Measurements from ENCODE around the gene RHOF. TPM values are rescaled to one million over a fixed set of nuclear protein-coding genes. Genes with fewer than 3 reads are reported as not detected.

The RHOF gene
- total and polyA plus RNA-seq, 2 of the 13 experiments (the other 11 are each of a cell fraction or from before 2014, with no cell fraction given), result 14.6 to 32.2 TPM

DNA sequence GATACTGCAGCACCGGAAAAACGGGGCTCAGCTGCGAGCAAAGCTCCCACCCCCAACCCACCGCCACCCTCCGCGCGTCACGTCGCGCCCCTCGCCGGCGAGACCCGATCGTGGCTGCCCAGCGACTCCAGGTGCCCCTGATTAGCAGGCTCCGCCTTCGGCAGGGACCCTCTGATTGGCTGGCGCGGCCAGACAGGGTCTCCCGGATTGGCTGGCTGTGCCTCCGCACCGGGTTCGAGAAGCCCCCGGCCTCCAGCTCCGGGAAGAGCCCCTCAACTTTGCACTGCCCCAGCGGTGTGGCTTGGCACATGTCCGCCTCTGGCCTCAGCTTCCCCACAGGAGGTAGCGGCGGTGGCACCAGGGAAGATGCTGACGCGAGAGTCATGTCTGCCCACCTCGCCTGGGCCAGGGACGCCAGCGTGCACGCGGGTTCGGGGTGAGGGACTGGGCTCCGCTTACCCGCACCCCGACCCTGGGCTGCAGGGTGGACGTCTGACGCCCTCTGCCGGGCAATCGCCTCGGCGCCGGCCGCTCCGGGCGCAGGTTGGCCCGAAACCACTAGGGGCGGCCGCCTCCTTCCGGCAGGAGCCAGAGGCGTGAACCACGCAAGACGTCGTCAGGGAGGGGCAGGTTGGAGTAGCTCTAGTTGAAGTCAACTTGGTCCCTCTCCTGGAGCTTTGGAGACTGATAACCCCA is 498 bp upstream of the RHOF start (continued):
- TF ChIP-seq, protein P1, sequence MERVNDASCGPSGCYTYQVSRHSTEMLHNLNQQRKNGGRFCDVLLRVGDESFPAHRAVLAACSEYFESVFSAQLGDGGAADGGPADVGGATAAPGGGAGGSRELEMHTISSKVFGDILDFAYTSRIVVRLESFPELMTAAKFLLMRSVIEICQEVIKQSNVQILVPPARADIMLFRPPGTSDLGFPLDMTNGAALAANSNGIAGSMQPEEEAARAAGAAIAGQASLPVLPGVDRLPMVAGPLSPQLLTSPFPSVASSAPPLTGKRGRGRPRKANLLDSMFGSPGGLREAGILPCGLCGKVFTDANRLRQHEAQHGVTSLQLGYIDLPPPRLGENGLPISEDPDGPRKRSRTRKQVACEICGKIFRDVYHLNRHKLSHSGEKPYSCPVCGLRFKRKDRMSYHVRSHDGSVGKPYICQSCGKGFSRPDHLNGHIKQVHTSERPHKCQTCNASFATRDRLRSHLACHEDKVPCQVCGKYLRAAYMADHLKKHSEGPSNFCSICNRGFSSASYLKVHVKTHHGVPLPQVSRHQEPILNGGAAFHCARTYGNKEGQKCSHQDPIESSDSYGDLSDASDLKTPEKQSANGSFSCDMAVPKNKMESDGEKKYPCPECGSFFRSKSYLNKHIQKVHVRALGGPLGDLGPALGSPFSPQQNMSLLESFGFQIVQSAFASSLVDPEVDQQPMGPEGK (CRISPR knock-in tag; IDR thresholded peaks at IDR 0.05), result peak; percentile 56
- TF ChIP-seq ZNF317 (CRISPR knock-in tag; IDR thresholded peaks at IDR 0.05) (no peak), RAD21 (CRISPR knock-in tag; IDR thresholded peaks at IDR 0.05) (peak; percentile 98), TRIM24 (CRISPR knock-in tag; IDR thresholded peaks at IDR 0.05) (no peak), NAIF1 (CRISPR knock-in tag; IDR thresholded peaks at IDR 0.05; ENCODE audit: borderline replicate concordance) (no peak; the same call in 1 of the 2 replicates), MLLT10 (CRISPR knock-in tag; IDR thresholded peaks at IDR 0.05) (no peak), ZBTB1 (CRISPR knock-in tag; IDR thresholded peaks at IDR 0.05; ENCODE audit: borderline replicate concordance) (no peak), MIXL1 (CRISPR knock-in tag; IDR thresholded peaks at IDR 0.05) (peak; percentile 34; the same call in 1 of the 2 replicates), ZNF383 (CRISPR knock-in tag; IDR thresholded peaks at IDR 0.05; ENCODE audit: borderline replicate concordance) (no peak), HMGA1 (CRISPR knock-in tag; conservative IDR thresholded peaks at IDR 0.05) (no peak), ATF1 (CRISPR knock-in tag; IDR thresholded peaks at IDR 0.05) (no peak), ZZZ3 (CRISPR knock-in tag; IDR thresholded peaks at IDR 0.05; ENCODE audit: borderline replicate concordance) (no peak), RCOR2 (CRISPR knock-in tag; IDR thresholded peaks at IDR 0.05) (peak; percentile 15), SAFB2 (CRISPR knock-in tag; IDR thresholded peaks at IDR 0.05; ENCODE audit: borderline replicate concordance, low read depth) (peak; percentile 86; the same call in 1 of the 2 replicates), DNMT1 (CRISPR knock-in tag; IDR thresholded peaks at IDR 0.05) (peak; percentile 56; the same call in 1 of the 2 replicates), IRX3 (CRISPR knock-in tag; IDR thresholded peaks at IDR 0.05; ENCODE audit: borderline replicate concordance, low read depth) (peak; percentile 8; the same call in 1 of the 2 replicates), ZNF766 (CRISPR knock-in tag; IDR thresholded peaks at IDR 0.05; ENCODE audit: borderline replicate concordance) (no peak), ZC3H4 (CRISPR knock-in tag; IDR thresholded peaks at IDR 0.05; ENCODE audit: borderline replicate concordance) (peak; percentile 86), RARA (CRISPR knock-in tag; IDR thresholded peaks at IDR 0.05) (no peak)
- TF ChIP-seq, protein P2, sequence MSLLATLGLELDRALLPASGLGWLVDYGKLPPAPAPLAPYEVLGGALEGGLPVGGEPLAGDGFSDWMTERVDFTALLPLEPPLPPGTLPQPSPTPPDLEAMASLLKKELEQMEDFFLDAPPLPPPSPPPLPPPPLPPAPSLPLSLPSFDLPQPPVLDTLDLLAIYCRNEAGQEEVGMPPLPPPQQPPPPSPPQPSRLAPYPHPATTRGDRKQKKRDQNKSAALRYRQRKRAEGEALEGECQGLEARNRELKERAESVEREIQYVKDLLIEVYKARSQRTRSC (CRISPR knock-in tag; IDR thresholded peaks at IDR 0.05; ENCODE audit: low read depth), result peak; percentile 83; the same call in 1 of the 2 replicates
- TF ChIP-seq, protein P3, sequence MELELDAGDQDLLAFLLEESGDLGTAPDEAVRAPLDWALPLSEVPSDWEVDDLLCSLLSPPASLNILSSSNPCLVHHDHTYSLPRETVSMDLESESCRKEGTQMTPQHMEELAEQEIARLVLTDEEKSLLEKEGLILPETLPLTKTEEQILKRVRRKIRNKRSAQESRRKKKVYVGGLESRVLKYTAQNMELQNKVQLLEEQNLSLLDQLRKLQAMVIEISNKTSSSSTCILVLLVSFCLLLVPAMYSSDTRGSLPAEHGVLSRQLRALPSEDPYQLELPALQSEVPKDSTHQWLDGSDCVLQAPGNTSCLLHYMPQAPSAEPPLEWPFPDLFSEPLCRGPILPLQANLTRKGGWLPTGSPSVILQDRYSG (CRISPR knock-in tag; IDR thresholded peaks at IDR 0.05), result no peak
- TF ChIP-seq, protein P4, sequence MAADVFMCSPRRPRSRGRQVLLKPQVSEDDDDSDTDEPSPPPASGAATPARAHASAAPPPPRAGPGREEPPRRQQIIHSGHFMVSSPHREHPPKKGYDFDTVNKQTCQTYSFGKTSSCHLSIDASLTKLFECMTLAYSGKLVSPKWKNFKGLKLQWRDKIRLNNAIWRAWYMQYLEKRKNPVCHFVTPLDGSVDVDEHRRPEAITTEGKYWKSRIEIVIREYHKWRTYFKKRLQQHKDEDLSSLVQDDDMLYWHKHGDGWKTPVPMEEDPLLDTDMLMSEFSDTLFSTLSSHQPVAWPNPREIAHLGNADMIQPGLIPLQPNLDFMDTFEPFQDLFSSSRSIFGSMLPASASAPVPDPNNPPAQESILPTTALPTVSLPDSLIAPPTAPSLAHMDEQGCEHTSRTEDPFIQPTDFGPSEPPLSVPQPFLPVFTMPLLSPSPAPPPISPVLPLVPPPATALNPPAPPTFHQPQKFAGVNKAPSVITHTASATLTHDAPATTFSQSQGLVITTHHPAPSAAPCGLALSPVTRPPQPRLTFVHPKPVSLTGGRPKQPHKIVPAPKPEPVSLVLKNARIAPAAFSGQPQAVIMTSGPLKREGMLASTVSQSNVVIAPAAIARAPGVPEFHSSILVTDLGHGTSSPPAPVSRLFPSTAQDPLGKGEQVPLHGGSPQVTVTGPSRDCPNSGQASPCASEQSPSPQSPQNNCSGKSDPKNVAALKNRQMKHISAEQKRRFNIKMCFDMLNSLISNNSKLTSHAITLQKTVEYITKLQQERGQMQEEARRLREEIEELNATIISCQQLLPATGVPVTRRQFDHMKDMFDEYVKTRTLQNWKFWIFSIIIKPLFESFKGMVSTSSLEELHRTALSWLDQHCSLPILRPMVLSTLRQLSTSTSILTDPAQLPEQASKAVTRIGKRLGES (CRISPR knock-in tag; IDR thresholded peaks at IDR 0.05; ENCODE audit: borderline replicate concordance), result 0 out of 2 replicates have a peak, but pooled peaks have one; percentile 39
- TF ChIP-seq, protein P5, sequence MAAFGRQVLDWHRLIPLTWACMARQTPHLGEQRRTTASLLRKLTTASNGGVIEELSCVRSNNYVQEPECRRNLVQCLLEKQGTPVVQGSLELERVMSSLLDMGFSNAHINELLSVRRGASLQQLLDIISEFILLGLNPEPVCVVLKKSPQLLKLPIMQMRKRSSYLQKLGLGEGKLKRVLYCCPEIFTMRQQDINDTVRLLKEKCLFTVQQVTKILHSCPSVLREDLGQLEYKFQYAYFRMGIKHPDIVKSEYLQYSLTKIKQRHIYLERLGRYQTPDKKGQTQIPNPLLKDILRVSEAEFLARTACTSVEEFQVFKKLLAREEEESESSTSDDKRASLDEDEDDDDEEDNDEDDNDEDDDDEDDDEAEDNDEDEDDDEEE (CRISPR knock-in tag; IDR thresholded peaks at IDR 0.05), result no peak

Data from HepG2 (cell line).